DND-41 (cell line): ENCODE data around the gene SMAP2.

Source experiments
- ATAC-seq: fragments of 200-7000 bp; cut with Tn5 transposase; 3 replicates; pipeline ENCODE4 v1.9.1; 2021; ENCODE audit warnings: low read depth; ENCODE audit not compliant: insufficient read depth
- DNase-seq: peaks from one replicate; pipeline ENCODE4 v3.0.0-alpha.2; 2020
- H2AFZ ChIP-seq: 2 replicates; pipeline ENCODE4 v1.6.0; 2012; ENCODE audit warnings: low read depth, low read length
- H3K27ac ChIP-seq: 2 replicates; pipeline ENCODE4 v1.5.1; 2012; ENCODE audit warnings: low read length, inconsistent platforms
- H3K27me3 ChIP-seq: fragments of 200-600 bp; sonication (generic); 2 replicates; pipeline ENCODE4 v1.6.0; 2012; ENCODE audit warnings: low read length, mild to moderate bottlenecking, inconsistent platforms; ENCODE audit not compliant: insufficient read depth, poor library complexity
- H3K36me3 ChIP-seq: 2 replicates; pipeline ENCODE4 v1.5.1; 2012; ENCODE audit warnings: low read length, inconsistent platforms; ENCODE audit not compliant: insufficient read depth
- H3K4me1 ChIP-seq: 2 replicates; pipeline ENCODE4 v1.5.1; 2012; ENCODE audit warnings: mild to moderate bottlenecking, low read length; ENCODE audit not compliant: insufficient read depth
- H3K4me2 ChIP-seq: 2 replicates; pipeline ENCODE4 v1.6.0; 2012; ENCODE audit warnings: mild to moderate bottlenecking, moderate library complexity, low read length, inconsistent platforms; ENCODE audit not compliant: insufficient read depth
- H3K4me3 ChIP-seq, 2 experiments: fragments of 200-600 bp in 1 of 2; shearing (Covaris generic) in 1 of 2; 2 replicates each; pipeline ENCODE4 v1.5.1; 2012 to 2016; ENCODE audit warnings: inconsistent platforms in 2 of 2, low read length in 2 of 2, mild to moderate bottlenecking in 2 of 2, low read depth in 1 of 2, moderate library complexity in 1 of 2
- H3K79me2 ChIP-seq: 2 replicates; pipeline ENCODE4 v1.6.0; 2012; ENCODE audit warnings: low read length, inconsistent platforms; ENCODE audit not compliant: insufficient read depth
- H3K9ac ChIP-seq: 2 replicates; pipeline ENCODE4 v1.6.0; 2012; ENCODE audit warnings: low read depth, mild to moderate bottlenecking, inconsistent platforms, low read length, moderate library complexity
- H3K9me3 ChIP-seq: 2 replicates; pipeline ENCODE4 v1.5.1; 2012; ENCODE audit warnings: low read length, moderate library complexity, mild to moderate bottlenecking, inconsistent platforms; ENCODE audit not compliant: insufficient read depth, severe bottlenecking
- H4K20me1 ChIP-seq: 2 replicates; pipeline ENCODE4 v1.6.0; 2012; ENCODE audit warnings: low read length; ENCODE audit not compliant: insufficient read depth
- CTCF ChIP-seq: IDR thresholded peaks from 2 replicates; pipeline ENCODE4 v1.5.1; 2012; ENCODE audit warnings: borderline replicate concordance, low read length, moderate library complexity, mild to moderate bottlenecking; ENCODE audit not compliant: poor library complexity, severe bottlenecking; ENCODE audit errors: extremely low read depth
- EZH2 ChIP-seq: IDR thresholded peaks from 3 replicates; pipeline ENCODE4 v1.6.1; 2012; ENCODE audit warnings: borderline replicate concordance, low read depth, mild to moderate bottlenecking, moderate library complexity, low read length, inconsistent platforms; ENCODE audit not compliant: severe bottlenecking

The SMAP2 gene

DNA sequence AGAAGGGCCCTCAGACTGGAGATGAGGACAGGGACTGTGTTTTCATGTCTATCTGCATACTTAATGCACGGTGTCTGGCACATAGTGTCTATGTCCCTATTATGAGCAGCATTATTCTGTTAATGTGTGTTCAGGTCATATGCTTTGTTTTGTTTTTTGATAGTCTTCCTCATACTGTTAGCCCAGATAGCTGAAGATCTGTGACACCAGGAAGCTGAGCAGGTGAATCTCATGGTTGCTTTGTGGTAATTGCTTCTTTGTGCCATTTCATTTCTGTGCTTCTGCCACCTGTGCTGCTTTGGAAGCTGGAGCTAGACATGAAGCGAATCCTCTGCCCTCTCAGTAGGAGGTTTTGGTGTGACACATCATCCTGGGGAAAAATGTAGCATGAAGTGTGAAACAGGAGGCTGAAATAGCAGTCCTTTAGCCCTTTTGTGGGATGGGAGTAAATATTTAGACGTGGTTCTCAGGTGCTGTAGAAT is 15.8 kb downstream of the SMAP2 start:
- Histone ChIP-seq H3K36me3 (no peaks in the 10 kb centered on the region), H4K20me1 (peaks cover 32% of the 10 kb centered on the region), H3K79me2 (peaks cover 10% of the 10 kb centered on the region), H3K4me3 (no peak overlapping the region), H3K4me2 (no peak overlapping the region), H3K27me3 (no peaks in the 10 kb centered on the region), H3K9me3 (no peaks in the 10 kb centered on the region), H3K9ac (no peak overlapping the region), H3K27ac (no peak overlapping the region), H3K4me1 (peaks cover 28% of the 10 kb centered on the region), H2AFZ (no peak overlapping the region)
- DNase-seq (no peak), ATAC-seq (no peak)
- TF ChIP-seq CTCF (no peak), EZH2 (no peak)

- H4K20me1 ChIP-seq = peaks cover 27% of the 10 kb centered on the region
- H3K4me2 ChIP-seq = no peak overlapping the region
- H3K9ac ChIP-seq = no peak overlapping the region
- no peaks in the 10 kb centered on the region for H3K36me3 ChIP-seq
- no peaks in the 10 kb centered on the region for H3K9me3 ChIP-seq
- no peak overlapping the region for H3K27ac ChIP-seq
- no peak overlapping the region for H3K4me3 ChIP-seq
- no peak overlapping the region for H2AFZ ChIP-seq
- DNase-seq (no peak), ATAC-seq (no peak)
- peaks cover 10% of the 10 kb centered on the region for H3K79me2 ChIP-seq
- H3K4me1 ChIP-seq = peaks cover 21% of the 10 kb centered on the region
- H3K27me3 ChIP-seq = no peaks in the 10 kb centered on the region
- TF ChIP-seq EZH2 (no peak), CTCF (no peak)
Observed at GRCh38 chr1:40389871-40390560, 16.5 kb downstream of the SMAP2 start.

DNA sequence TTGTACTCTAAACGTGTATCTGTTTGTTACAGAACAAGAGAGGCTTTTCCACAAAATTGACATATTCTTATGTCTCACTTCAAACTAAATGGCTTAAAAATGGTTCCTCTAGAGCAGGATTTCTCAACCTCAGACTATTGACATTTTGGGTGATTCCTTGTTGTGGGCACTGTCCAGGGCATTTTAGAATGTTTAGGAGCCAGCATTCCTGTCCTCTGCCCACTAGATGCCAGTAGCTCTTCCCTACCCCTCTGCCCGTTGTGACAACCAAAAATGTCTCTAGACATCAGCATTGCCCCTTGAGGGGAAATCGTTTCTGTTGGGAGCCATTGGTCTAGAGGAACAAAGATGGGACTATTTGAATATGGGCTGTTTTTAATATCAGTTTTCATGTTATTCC is 17.3 kb downstream of the SMAP2 start:
- Histone ChIP-seq H3K79me2 (peaks cover 10% of the 10 kb centered on the region), H4K20me1 (peaks cover 23% of the 10 kb centered on the region), H3K4me2 (no peak overlapping the region), H3K9ac (no peak overlapping the region), H3K4me3 (no peak overlapping the region), H3K9me3 (no peaks in the 10 kb centered on the region), H3K27ac (no peak overlapping the region), H3K27me3 (no peaks in the 10 kb centered on the region), H2AFZ (no peak overlapping the region), H3K4me1 (peaks cover 13% of the 10 kb centered on the region), H3K36me3 (no peaks in the 10 kb centered on the region)
- no peak for ATAC-seq
- DNase-seq = no peak
- TF ChIP-seq EZH2 (no peak), CTCF (no peak)

GRCh38 chr1:40391688-40392145 is 18.2 kb downstream of the SMAP2 start:
- Histone ChIP-seq H3K9ac (no peak overlapping the region), H3K4me3 (no peak overlapping the region), H4K20me1 (peaks cover 26% of the 10 kb centered on the region), H3K4me1 (peaks cover 4% of the 10 kb centered on the region), H3K36me3 (no peaks in the 10 kb centered on the region), H3K4me2 (no peak overlapping the region), H3K9me3 (no peaks in the 10 kb centered on the region), H2AFZ (no peak overlapping the region), H3K27ac (no peak overlapping the region), H3K79me2 (peaks cover 10% of the 10 kb centered on the region), H3K27me3 (no peaks in the 10 kb centered on the region)
- no peak for TF ChIP-seq CTCF
- no peak for TF ChIP-seq EZH2
- no peak for DNase-seq
- ATAC-seq = no peak
